ENCODE measurements around the gene RAPGEF2.

Gene RAPGEF2

GRCh38 chr4:159278399-159278798 lies 175.5 kb downstream of the RAPGEF2 start:
- DNase-seq (ENCODE audit: low read depth in 2 of 2), result no peak

- DNase-seq (ENCODE audit: low read depth in 2 of 2), result no peak
Measured at GRCh38 chr4:159279084-159279483, 176.2 kb downstream of the RAPGEF2 start.

- no peak for DNase-seq (ENCODE audit: low read depth in 2 of 2)
Measured at GRCh38 chr4:159280442-159281172, 177.7 kb downstream of the RAPGEF2 start.

- DNase-seq (ENCODE audit: low read depth in 2 of 2), result no peak
Measured at GRCh38 chr4:159281771-159282170, 178.9 kb downstream of the RAPGEF2 start.

- no peak for DNase-seq (ENCODE audit: low read depth in 2 of 2)
Measured at GRCh38 chr4:159282329-159282728, 179.4 kb downstream of the RAPGEF2 start.

- no peak for DNase-seq (ENCODE audit: low read depth in 2 of 2)
Measured at GRCh38 chr4:159282944-159283343, 180.1 kb downstream of the RAPGEF2 start.

GRCh38 chr4:159283696-159284095 lies 180.8 kb downstream of the RAPGEF2 start:
- DNase-seq (ENCODE audit: low read depth in 2 of 2), result no peak

- no peak for DNase-seq (ENCODE audit: low read depth in 2 of 2)
Measured at GRCh38 chr4:159284113-159284512, 181.2 kb downstream of the RAPGEF2 start.

GRCh38 chr4:159284733-159285132 lies 181.9 kb downstream of the RAPGEF2 start:
- DNase-seq (ENCODE audit: low read depth in 2 of 2), result no peak

GRCh38 chr4:159287767-159288166 lies 184.9 kb downstream of the RAPGEF2 start:
- DNase-seq (ENCODE audit: low read depth in 2 of 2), result no peak

- DNase-seq (ENCODE audit: low read depth in 2 of 2), result no peak
Measured at GRCh38 chr4:159289682-159290081, 186.8 kb downstream of the RAPGEF2 start.

- no peak for DNase-seq (ENCODE audit: low read depth in 2 of 2)
Measured at GRCh38 chr4:159290321-159291030, 187.6 kb downstream of the RAPGEF2 start.

GRCh38 chr4:159291176-159291575 lies 188.3 kb downstream of the RAPGEF2 start:
- no peak for DNase-seq (ENCODE audit: low read depth in 2 of 2)

GRCh38 chr4:159292137-159292896 lies 189.4 kb downstream of the RAPGEF2 start:
- DNase-seq (ENCODE audit: low read depth in 2 of 2), result no peak

- DNase-seq (ENCODE audit: low read depth in 2 of 2), result no peak
Measured at GRCh38 chr4:159293811-159294515, 191.1 kb downstream of the RAPGEF2 start.

GRCh38 chr4:159296061-159296460 lies 193.2 kb downstream of the RAPGEF2 start:
- DNase-seq (ENCODE audit: low read depth in 2 of 2), result no peak

GRCh38 chr4:159297091-159297490 lies 194.2 kb downstream of the RAPGEF2 start:
- DNase-seq (ENCODE audit: low read depth in 2 of 2), result no peak

- DNase-seq (ENCODE audit: low read depth in 2 of 2), result no peak
Measured at GRCh38 chr4:159298502-159298901, 195.6 kb downstream of the RAPGEF2 start.

- no peak for DNase-seq (ENCODE audit: low read depth in 2 of 2)
Measured at GRCh38 chr4:159303435-159303834, 200.6 kb downstream of the RAPGEF2 start.

- no peak for DNase-seq (ENCODE audit: low read depth in 2 of 2)
Measured at GRCh38 chr4:159305129-159305528, 202.2 kb downstream of the RAPGEF2 start.

- no peak for DNase-seq (ENCODE audit: low read depth in 2 of 2)
Measured at GRCh38 chr4:159307929-159308328, 205.1 kb downstream of the RAPGEF2 start.
